ENCODE data around the gene ZNF592.

DNA sequence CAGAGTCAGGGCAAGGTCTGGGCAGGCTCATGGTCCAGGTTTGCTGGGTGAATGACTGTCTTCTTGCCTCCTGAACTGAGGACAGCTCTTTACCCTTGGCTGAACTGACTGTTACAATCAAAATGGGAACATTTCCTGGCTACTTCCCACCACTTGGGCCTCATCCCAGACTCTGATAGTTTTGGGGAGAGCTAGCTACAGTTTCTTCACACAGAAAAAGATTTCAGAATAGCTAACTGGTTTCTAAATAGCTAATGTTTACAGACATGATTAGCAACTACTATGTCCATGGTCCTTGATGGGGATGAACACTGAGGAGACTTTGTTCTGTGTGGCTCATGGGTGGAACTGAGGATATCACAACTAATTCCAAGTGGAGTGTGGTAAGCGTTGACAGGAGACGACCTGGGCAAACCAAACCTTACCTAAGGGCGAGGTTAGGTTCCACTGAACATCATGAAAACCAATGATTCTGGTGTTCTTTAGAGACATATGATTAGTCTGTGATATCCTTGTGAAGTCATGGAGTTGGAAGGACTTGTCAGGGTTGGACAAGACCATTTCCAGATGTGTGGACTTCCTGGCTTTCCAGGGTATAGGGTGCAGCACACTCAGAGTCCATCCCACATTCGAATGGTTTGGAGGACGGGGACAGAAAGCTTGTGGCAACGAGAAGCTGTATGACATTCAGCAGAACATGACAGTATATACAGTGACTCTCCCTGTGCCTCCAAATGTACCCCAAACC lies 76.0 kb downstream of the ZNF592 start:
- TF ChIP-seq CHD4 (IDR thresholded peaks at IDR 0.05; ENCODE audit: borderline replicate concordance) (no peak), RCOR1 (IDR thresholded peaks at IDR 0.05; ENCODE audit: low read depth, low read length) (no peak), CTCF (IDR thresholded peaks at IDR 0.05) (no peak), NR3C1 (IDR thresholded peaks at IDR 0.05) (no peak), CEBPB (IDR thresholded peaks at IDR 0.05) (no peak), CHD2 (IDR thresholded peaks at IDR 0.05; ENCODE audit: low read length, partially characterized antibody) (no peak), REST (IDR thresholded peaks at IDR 0.05) (no peak), KDM1A (IDR thresholded peaks at IDR 0.05; ENCODE audit: low read depth) (no peak)
